GM21825 (cell line): Measurements from ENCODE around the gene TMEM176B.

Source experiments
- ATAC-seq: cut with Tn5 transposase; IDR thresholded peaks from one replicate; pipeline ENCODE4 v1.9.1; 2021; ENCODE audit warnings: mild to moderate bottlenecking, moderate library complexity; ENCODE audit not compliant: unreplicated experiment

Gene TMEM176B

GRCh38 chr7:150754951-150755350 lies 45.2 kb downstream of the TMEM176B start:
- ATAC-seq: no peak

GRCh38 chr7:150753826-150754603 lies 46.1 kb downstream of the TMEM176B start:
- peak; percentile 39 for ATAC-seq

GRCh38 chr7:150753239-150753638 lies 46.9 kb downstream of the TMEM176B start:
- ATAC-seq: no peak

- no peak for ATAC-seq
Measured at GRCh38 chr7:150751702-150752101, 48.5 kb downstream of the TMEM176B start.

GRCh38 chr7:150748376-150748775 lies 51.8 kb downstream of the TMEM176B start:
- ATAC-seq: no peak

- ATAC-seq: no peak
Measured at GRCh38 chr7:150746921-150747320, 53.2 kb downstream of the TMEM176B start.

- no peak for ATAC-seq
Measured at GRCh38 chr7:150745876-150746275, 54.3 kb downstream of the TMEM176B start.

- no peak for ATAC-seq
Measured at GRCh38 chr7:150745086-150745485, 55.1 kb downstream of the TMEM176B start.

GRCh38 chr7:150744041-150744656 lies 56.0 kb downstream of the TMEM176B start:
- ATAC-seq: no peak

GRCh38 chr7:150742286-150742968 lies 57.7 kb downstream of the TMEM176B start:
- no peak for ATAC-seq
